T-helper 2 cell (primary cell): ENCODE measurements around the gene MET.
"Not testable (repeated sequence)": the region's sequence is repeated elsewhere in the genome, so short reads cannot be mapped to it uniquely, and the experiment has no call there.

Experiments used
- DNase-seq, 5 experiments: peaks; one replicate each; pipeline versions ENCODE4 v3.0.0 to v3.0.0-alpha.2; 2012 to 2022

The MET gene

GRCh38 chr7:116698930-116699721 lies 27.1 kb downstream of the MET start:
- DNase-seq = no peak

- no peak for DNase-seq
Measured at GRCh38 chr7:116699722-116700120, 27.7 kb downstream of the MET start.

- no peak for DNase-seq
Measured at GRCh38 chr7:116702046-116702785, 30.2 kb downstream of the MET start.

GRCh38 chr7:116704650-116705228 lies 32.7 kb downstream of the MET start:
- DNase-seq = no peak

- DNase-seq = no peak
Measured at GRCh38 chr7:116705419-116705818, 33.4 kb downstream of the MET start.

- DNase-seq = no peak
Measured at GRCh38 chr7:116706668-116707126, 34.7 kb downstream of the MET start.

GRCh38 chr7:116707289-116707688 lies 35.3 kb downstream of the MET start:
- no peak for DNase-seq

GRCh38 chr7:116708248-116708647 lies 36.3 kb downstream of the MET start:
- DNase-seq = no peak

GRCh38 chr7:116708861-116709260 lies 36.9 kb downstream of the MET start:
- no peak for DNase-seq

GRCh38 chr7:116709336-116709735 lies 37.3 kb downstream of the MET start:
- DNase-seq = no peak

GRCh38 chr7:116710764-116711452 lies 38.9 kb downstream of the MET start:
- no peak for DNase-seq

- no peak for DNase-seq
Measured at GRCh38 chr7:116711790-116712189, 39.8 kb downstream of the MET start.

- no peak for DNase-seq
Measured at GRCh38 chr7:116713500-116713899, 41.5 kb downstream of the MET start.

- no peak for DNase-seq
Measured at GRCh38 chr7:116713918-116714317, 41.9 kb downstream of the MET start.

GRCh38 chr7:116715077-116715476 lies 43.1 kb downstream of the MET start:
- DNase-seq = no peak

GRCh38 chr7:116717137-116717536 lies 45.1 kb downstream of the MET start:
- no peak for DNase-seq

GRCh38 chr7:116723959-116724529 lies 52.0 kb downstream of the MET start:
- DNase-seq = not testable (repeated sequence)

- DNase-seq = no peak
Measured at GRCh38 chr7:116724560-116725231, 52.7 kb downstream of the MET start.

- no peak for DNase-seq
Measured at GRCh38 chr7:116726149-116726548, 54.2 kb downstream of the MET start.

- DNase-seq = no peak
Measured at GRCh38 chr7:116726713-116727431, 54.9 kb downstream of the MET start.

GRCh38 chr7:116727432-116728009 lies 55.5 kb downstream of the MET start:
- no peak for DNase-seq
